HG03064 (cell line): ENCODE measurements around the gene SH3BP5.
A peak's percentile ranks its signal among the peaks of the same experiment; 100 is the strongest.

ENCODE experiments used
- ATAC-seq: cut with Tn5 transposase; IDR thresholded peaks from one replicate; pipeline ENCODE4 v1.9.1; 2021; ENCODE audit warnings: low read depth; ENCODE audit not compliant: unreplicated experiment

SH3BP5 gene

GRCh38 chr3:15279671-15280402, 52.5 kb downstream of the SH3BP5 start:
- no peak for ATAC-seq

GRCh38 chr3:15279205-15279604, 53.2 kb downstream of the SH3BP5 start:
- ATAC-seq, result no peak

GRCh38 chr3:15277861-15278500, 54.4 kb downstream of the SH3BP5 start:
- no peak for ATAC-seq

- no peak for ATAC-seq
Observed at GRCh38 chr3:15276028-15276724, 56.2 kb downstream of the SH3BP5 start.

- ATAC-seq, result no peak
Observed at GRCh38 chr3:15273227-15273626, 59.2 kb downstream of the SH3BP5 start.

GRCh38 chr3:15272426-15273196, 59.8 kb downstream of the SH3BP5 start:
- ATAC-seq, result no peak

- ATAC-seq, result peak; percentile 68
Observed at GRCh38 chr3:15271785-15272381, 60.5 kb downstream of the SH3BP5 start.

GRCh38 chr3:15271030-15271429, 61.4 kb downstream of the SH3BP5 start:
- no peak for ATAC-seq

GRCh38 chr3:15269091-15269989, 63.0 kb downstream of the SH3BP5 start:
- ATAC-seq, result no peak

- no peak for ATAC-seq
Observed at GRCh38 chr3:15268033-15268631, 64.3 kb downstream of the SH3BP5 start.

GRCh38 chr3:15267502-15267901, 64.9 kb downstream of the SH3BP5 start:
- ATAC-seq, result no peak

- ATAC-seq, result no peak
Observed at GRCh38 chr3:15266510-15267376, 65.6 kb downstream of the SH3BP5 start.

GRCh38 chr3:15265655-15266509, 66.5 kb downstream of the SH3BP5 start:
- ATAC-seq, result no peak

GRCh38 chr3:15264486-15264885, 67.9 kb downstream of the SH3BP5 start:
- no peak for ATAC-seq

- no peak for ATAC-seq
Observed at GRCh38 chr3:15263926-15264325, 68.5 kb downstream of the SH3BP5 start.

GRCh38 chr3:15263120-15263519, 69.3 kb downstream of the SH3BP5 start:
- ATAC-seq, result no peak

- no peak for ATAC-seq
Observed at GRCh38 chr3:15262021-15262420, 70.4 kb downstream of the SH3BP5 start.
